HK-2 (cell line): ENCODE data around the gene RGS3.

ENCODE experiments used
- DNase-seq: peaks from one replicate; pipeline ENCODE4 v3.0.0-alpha.2; 2018; ENCODE audit not compliant: unreplicated experiment

The RGS3 gene

GRCh38 chr9:113600023-113600823, 136.7 kb downstream of the RGS3 start:
- no peak for DNase-seq

- DNase-seq = no peak
Observed at GRCh38 chr9:113600871-113601614, 137.5 kb downstream of the RGS3 start.

- DNase-seq = no peak
Observed at GRCh38 chr9:113601656-113602055, 138.1 kb downstream of the RGS3 start.

GRCh38 chr9:113602126-113603047, 138.9 kb downstream of the RGS3 start:
- peak; percentile 51 for DNase-seq

- DNase-seq = no peak
Observed at GRCh38 chr9:113603048-113603375, 139.5 kb downstream of the RGS3 start.

DNA sequence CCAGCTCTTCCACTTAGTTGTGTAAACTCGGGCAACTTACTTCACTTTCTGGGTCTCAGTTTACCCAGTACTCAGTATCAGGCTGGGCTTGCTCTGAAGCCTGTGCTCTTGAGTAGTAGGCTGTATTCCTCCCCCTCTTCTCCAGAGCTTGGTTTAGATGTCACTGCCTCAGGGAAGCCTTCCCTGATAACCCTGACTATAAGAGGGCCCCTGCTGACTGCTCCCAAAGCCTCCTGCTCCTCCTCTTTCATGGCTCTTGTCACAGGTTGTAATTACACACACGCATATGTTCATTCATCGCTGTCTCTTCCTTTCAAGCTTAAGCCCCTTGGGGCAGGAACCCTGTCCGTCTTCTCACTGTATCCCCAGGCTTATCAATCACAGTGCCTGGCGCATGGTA, 140.2 kb downstream of the RGS3 start:
- no peak for DNase-seq

- DNase-seq = no peak
Observed at GRCh38 chr9:113604393-113604792, 140.9 kb downstream of the RGS3 start.

DNA sequence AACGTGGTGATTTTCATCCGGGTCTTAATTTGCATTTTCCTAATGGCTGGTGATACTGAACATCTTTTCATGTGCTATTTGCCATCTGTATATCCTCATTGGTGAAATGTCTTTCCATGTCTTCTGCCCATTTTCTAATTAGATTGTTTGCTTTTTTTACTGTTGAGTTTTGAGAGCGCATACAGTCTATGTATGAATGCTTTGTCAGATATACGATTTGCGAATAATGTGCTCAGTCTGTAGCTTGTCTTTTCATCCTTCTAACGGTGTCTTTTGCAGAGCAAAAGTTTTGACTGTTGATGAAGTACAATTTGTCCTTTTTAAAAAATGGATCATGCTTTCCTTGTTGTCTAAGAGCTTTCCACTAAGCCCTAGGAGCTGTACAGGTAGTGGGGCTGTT, 143.0 kb downstream of the RGS3 start:
- no peak for DNase-seq

- no peak for DNase-seq
Observed at GRCh38 chr9:113608082-113608685, 144.7 kb downstream of the RGS3 start.

- DNase-seq = no peak
Observed at GRCh38 chr9:113609562-113610318, 146.2 kb downstream of the RGS3 start.

- no peak for DNase-seq
Observed at GRCh38 chr9:113611461-113612215, 148.1 kb downstream of the RGS3 start.

- no peak for DNase-seq
Observed at GRCh38 chr9:113612216-113612747, 148.8 kb downstream of the RGS3 start.

DNA sequence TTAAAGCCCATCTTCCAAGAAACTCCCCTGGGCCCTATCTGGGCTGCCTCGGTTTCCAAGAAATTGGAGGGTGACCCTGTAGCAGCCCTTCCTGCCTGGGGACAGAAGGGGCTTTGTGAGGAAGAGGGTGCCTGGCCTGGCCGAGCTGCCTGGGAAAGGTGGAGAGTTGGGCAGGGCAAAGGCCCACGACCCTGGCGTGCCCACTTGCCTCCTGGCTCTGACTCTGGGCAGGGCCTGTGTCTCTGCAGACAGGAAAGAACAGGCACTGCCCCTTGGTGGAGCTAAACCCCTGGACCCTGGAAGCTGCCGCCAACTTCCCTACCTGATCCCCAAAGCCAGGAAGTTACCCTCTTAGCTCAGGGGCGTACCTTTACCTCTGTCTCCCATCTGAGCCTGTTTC, 149.3 kb downstream of the RGS3 start:
- no peak for DNase-seq

- no peak for DNase-seq
Observed at GRCh38 chr9:113613815-113614413, 150.4 kb downstream of the RGS3 start.

DNA sequence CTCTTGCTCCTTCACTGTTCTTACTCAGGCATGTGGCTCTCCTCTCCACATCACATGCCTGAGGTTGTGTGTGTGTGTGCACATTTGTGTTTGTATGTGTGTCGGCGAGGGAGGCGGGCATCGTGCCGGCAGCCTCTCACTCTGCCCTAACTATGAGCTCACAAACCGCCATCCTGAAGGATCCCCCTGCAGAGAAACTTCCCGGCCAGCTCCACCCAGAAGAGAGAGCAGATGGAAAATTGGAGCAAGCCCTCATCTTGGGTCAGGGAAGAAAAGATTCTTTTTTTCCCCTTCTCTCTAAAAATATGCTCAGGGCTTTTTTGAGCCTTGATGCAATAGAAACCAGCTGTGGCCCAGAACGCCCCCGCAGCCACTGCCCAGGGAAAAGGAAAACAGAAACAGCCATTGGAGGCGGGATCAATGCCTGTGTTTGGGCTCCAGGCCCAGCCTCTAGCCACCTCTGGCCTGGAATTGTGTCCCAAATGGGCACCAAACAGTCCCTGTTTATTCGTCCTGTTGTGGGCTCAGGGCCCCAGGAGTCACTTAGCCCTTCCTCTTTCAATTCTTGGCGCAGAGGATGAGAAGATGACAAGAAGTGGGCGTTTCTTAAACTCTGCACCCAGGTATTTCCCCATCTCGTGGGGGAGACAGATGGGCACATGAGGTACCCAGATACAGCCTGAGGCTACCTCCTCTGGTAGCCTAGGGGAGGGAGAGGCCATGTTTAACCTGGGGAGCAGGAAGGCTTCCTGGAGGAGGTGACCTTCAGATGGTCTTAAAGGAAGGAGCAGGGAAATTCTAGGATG, 151.5 kb downstream of the RGS3 start:
- DNase-seq = no peak

DNA sequence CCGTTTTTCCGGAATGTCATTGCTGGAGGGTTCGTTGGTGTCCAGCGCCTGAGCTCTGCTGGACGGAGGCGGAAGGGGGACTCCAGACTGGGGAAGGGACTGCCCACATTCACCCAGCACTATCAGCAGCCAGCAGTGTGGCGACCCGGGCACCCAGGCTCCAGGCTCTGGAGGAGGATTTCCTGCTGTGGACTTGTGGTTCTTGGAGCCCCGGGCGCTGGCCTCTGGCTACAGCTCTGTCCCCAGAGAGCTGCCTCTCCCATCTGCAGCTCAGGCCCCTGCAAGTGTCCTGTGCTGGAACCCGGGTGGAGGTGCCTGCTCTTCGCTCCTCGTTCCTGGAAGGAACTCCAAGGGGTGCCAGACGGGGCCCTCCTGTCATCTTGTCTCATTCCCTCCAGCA, 152.6 kb downstream of the RGS3 start:
- no peak for DNase-seq

DNA sequence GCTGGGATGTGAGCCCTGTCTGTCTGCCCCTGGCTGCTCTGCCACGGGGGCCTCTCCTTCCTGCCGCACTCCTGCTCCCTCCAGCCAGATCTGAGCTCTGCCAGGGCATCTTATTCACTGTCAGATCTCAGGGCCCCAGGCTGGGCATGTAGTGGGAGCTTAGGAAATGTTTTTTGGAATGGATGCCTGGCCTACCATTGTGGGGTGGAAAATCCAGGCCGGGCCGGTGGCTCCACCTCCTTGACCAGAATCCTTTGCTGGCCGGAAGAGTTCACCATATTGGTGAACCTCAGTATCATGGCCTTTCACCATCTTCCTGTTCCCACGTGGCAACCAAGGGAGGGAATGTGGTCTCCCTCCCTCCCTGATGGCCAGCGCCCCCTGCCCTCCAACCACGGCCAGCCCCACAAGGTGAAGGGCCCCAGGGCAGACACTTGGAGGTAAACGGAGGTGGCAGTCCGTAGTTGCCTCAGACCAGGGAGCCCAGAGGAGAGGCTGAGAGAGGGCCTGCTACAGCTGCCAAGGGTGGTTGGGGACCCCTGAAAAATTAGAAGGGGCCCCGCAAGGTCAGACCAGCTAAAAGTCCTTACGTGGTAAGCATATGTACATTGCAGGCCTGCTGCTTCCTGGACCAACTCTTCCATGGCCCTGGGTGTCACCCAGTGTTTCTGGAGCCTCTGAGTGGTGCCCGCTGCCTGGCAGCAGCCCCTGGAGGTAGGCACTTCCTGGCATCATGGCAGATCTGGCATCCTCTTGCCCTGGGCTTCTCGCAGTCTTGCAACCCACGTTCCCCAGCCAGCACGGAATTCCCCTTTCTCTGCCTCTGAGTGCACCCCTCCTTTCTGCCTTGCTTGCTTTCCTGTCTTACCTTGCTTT, 153.3 kb downstream of the RGS3 start:
- DNase-seq = no peak

DNA sequence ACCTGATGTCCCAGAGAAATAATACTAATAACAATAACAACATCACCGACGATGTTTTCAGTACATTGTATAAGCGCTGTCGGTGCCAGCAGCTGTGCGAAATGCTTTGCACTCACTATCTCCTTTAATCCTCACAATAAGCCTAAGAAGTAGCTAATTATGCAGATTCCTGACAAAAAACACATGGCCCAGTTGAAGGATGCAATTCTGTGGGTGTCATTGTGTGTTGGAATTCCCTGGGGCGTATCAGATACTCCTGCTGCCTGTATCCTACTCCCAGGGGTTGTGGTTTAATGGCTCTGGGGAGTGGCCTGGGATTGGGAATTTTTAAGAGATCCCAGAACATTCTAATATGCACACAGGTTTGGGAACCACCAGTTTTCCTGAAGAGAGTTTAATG, 154.0 kb downstream of the RGS3 start:
- DNase-seq = no peak
